Effector CD4-positive, alpha-beta T cell (primary cell): ENCODE results near the gene PITPNC1.
"Not testable (repeated sequence)": the region's sequence is repeated elsewhere in the genome, so short reads cannot be mapped to it uniquely, and the experiment has no call there.

Source experiments
- DNase-seq: peaks from one replicate; pipeline ENCODE4 v3.0.0-alpha.2; 2020

Gene PITPNC1

DNA sequence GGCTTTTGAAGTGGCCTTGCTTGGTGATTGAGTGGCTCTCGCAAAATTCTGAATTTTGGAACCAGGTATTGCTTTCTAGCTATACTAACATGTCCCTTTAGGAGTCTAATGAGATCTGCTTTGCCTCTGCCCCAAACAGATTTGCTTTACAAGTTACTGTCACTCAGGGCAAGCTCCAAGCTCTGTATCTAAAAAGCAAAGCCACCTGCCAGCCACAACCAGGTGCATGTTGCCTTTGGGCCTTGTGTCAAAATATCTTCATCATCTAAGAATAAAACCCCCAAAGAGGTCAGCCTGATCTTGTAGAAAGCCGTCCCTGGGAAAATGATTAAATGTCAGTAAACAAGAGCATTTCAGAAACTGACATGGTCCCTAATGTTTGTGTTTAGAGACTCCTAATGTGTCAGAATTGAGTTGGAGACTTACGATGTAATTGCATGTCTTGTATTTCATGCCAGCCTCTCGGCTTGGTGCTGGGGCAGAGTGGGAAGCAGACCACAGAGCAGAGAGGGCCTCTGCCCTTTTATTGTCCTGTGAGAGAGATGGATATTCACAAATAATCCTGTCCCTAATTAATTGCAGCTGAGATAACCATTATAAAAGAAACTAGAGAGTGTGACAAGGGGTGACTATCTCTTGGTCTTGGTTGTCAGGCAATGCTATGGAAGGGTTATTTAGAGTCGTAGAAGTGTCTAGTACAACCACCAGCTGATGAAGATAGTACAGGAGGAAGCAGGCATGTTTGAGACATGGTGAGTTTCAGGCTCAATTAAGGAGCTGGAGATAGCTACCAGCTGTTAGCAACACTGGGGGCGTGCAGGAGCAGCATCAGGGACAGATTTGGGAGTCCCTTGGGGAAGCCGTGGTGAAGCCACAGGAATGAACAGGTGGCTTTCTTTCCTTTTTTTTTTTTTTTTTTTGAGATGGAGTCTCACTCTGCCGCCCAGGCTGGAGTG is 90.7 kb downstream of the PITPNC1 start:
- no peak for DNase-seq

DNA sequence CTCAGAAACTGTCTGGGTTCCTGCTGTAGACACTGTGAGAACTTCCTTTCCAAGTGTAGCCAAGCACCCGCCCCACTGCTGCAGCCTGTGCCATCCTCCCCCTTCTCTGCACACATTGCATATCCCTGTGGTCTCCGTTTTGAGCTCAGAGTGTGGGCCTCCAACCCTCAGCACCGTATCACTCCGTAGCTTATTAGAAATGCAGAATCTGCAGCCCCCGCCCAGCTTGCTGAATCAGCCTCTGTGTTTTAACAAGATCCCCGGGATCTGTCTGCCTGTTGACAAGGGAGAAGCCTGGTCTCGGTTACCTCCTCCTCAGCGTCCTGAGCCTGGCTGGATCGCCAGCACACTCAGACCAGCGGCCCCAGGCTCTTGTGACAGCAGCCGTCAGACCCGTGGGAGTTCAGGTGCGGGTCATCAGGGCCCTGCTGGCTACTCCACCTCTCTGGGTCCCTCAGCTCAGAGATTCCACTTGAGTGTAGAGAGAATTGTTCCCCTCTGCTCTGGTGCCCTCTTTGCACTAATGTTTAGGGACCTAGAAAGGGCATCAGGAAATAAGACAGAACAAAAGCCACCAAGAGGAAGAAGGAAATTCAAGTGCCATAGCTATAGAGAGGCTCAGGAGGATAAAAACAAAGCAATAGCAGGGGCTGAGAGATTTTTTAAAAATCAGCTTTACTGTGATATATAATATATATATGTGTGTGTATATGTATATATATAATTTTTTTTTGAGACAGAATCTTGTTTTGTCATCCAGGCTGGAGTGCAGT is 92.3 kb downstream of the PITPNC1 start:
- peak; percentile 11 for DNase-seq

DNA sequence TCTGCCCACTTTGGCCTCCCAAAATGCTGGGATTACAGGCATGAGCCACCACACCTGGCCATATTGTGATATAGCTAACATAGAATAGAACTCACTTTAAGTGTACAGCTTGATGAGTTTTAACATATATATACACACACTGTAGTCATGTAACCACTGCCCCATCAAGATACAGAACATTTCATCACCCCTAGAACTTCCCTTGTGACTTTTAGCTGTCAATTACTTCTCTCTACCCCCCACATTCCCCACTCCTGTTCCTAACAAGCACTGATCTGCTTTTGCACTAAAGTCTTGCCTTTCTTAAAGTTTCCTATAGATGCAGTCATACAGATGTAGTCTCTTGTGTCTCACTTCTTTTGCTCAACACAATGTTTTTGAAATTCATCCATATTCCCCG is 93.1 kb downstream of the PITPNC1 start:
- DNase-seq, result no peak

DNA sequence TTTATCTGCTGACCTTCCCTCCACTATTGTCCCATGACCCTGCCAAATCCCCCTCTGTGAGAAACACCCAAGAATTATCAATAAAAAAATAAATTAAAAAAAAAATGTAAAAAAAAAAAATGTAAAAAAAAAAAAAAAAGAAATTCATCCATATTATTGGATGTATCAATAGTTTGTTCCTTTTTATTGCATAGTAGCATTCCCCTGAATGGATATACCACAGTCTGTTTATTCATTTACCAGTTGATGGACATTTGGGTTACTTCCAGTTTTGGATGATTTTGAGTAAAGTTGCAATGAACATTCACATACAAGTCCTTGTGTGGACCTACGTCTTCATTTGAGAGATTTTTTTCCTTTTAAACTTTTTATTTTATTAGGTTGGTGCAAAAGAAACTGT is 94.0 kb downstream of the PITPNC1 start:
- DNase-seq, result no peak

DNA sequence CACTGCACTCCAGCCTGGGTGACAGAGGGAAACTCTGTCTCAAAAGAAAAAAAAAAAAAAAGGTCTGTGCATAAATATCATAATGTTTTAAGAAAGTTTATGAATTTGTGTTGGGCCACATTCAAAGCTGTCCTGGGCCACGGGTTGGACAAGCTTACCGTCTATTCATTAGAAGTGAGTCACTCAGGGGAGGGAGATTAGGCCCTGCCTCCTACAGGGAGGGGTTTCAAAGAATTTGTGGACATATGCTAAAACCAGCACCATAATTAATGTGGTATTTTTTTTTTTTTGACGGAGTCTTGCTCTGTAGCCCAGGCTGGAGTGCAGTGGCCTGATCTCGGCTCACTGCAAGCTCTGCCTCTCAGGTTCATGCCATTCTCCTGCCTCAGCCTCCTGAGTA is 95.5 kb downstream of the PITPNC1 start:
- not testable (repeated sequence) for DNase-seq

DNA sequence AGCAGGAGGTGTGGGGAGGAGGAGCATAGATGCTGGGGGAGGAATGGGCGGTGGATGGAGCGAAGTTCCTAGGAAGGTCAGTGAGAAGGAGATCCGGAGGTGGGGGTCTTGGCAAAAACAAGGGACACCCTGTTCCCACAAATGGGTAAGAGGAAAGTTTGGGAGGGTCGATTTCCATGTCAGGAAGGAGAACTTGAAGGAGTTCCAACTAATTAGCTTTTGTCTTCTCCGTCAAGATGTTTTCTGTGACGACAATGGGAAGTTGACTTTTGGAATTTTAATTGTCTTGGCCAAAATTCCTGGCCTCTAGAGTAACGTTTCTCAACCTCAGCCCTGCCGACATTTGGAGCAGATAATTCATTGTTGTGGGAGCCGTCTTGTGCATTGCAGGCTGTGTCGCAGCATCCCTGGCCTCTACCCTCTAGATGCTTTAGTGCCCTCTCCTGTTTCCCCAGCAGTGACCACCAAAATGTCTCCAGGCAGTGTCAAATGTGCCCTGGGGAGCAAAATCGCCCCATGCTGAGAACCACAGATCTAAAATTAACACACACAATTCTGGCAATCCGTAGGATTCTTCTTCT is 97.1 kb downstream of the PITPNC1 start:
- no peak for DNase-seq

DNA sequence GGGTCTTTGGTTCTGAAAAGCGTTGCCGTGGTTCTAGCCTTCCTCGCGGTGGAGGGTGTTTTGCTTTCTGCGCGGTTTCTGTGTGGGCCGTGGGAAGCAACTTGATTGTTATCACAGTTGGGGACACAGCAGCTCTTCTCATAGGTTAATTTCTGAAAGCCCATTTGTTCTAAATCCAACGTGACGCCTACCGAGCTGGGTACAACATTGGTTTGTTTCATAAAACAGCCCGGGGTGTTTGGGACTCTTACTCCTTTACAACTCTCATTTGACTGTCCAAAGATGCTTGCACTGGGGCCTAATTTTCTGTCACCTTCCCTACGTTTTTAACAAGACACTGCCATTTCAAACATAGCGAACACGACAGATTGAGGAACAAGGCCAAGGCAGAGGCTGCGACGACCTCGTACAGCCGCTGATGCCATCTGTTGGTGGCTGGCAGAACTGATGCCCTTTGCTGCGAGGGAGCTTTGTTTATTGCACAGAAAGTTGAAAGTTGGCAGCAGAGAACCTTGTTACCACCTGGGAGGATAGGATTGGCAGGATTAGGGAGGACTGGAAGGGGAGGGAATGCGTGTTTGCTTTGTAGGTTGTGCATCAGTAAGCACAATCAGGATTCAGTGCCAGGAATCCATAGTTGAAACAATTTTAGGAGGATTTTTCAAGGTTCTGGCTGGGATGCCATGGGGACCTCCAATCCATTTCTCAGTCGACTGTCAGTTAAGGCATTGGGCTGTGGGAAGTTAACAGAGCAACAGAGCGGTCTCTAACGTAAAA is 98.3 kb downstream of the PITPNC1 start:
- peak; percentile 82 for DNase-seq

DNA sequence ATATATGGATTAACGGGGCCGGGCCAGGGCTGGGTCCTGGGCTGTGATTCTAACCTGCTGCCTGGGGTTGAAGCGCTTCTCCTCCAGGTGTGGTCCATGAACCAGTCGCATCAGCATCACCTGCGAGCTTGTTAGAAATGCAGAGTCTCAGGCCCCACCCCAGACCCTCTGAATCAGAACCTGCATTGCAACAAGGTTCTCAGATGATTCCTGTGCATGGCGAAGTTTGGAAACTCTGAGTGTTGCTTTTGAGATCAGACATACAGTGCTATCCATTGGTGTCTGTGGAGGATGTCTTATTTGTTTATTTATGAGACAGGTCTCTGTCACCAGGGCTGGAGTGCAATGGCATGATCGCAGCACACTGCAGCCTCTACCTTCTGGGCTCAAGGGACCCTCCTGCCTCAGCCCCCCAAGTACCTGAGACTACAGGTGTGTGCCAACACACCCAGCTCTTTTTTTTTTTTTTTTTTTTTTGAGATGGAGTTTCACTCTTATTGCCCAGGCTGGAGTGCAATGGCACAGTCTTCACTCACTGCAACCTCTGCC is 99.8 kb downstream of the PITPNC1 start:
- no peak for DNase-seq

DNA sequence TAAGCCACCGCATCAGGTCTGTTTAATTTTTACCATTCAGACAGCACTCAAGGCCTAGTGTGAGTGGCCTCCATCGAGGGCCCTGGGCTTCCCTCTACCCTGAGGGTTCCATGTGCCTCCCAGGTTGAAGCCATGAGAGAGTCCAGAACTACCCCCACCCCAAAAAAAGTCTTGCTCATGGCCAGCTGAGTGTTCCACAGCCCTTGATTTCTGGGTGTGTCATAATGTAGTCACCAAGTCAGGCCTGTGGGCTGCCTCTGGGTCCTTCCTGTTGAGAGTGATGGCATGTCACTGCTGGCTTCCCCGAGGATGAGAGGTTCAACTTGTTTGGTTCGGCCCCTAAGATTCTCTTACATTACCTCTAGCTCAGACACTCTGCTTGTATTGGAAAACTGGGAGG is 100.6 kb downstream of the PITPNC1 start:
- peak; percentile 36 for DNase-seq

DNA sequence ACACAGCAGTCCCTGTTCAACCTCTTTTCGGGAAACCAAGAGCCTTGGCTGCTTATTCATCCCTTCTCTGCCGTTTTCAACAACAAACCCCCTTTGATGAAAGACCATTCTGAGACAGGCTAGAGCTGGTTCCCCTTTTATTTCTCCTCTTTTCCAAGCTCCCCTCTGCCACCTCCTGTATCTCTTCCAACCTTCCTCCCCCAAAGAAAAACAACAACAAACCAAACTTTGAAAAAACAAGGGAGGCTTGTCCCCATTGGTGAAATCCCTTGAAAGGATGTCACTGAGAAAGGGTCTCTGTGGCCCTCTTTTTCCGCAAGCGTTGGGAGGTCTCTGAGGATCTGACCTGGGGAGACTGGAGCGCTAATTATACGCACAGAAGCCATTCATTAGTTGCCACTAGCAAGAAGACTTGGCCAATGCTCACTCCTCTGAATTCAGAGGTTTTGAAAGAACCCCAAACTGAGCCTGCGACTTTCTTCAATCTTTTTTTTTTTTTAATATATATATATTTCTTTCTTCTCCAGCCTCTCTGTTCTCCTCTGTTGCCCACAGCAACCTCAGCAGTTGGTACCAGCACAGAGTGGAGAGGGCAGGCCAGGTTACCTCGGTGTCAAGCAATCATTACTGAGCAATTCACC is 101.4 kb downstream of the PITPNC1 start:
- no peak for DNase-seq

DNA sequence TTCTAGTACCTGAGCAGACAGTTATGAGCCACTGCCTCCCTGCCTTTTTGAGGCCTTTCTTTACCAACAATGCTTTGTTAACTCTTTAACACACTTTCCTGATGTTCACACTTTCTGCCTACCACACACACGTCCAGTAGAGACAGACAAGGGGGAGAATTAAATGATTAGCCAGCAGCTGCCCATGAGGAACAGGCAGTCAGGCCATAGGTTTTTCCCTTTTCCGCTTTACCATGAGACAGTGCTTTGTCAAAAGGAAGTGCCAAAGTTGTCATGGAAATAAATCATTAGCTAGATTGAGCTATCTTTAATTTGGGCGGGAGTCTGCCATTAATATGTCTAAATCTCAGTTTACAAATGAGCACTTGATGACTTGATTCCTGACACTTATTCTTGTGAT is 102.1 kb downstream of the PITPNC1 start:
- DNase-seq, result no peak

DNA sequence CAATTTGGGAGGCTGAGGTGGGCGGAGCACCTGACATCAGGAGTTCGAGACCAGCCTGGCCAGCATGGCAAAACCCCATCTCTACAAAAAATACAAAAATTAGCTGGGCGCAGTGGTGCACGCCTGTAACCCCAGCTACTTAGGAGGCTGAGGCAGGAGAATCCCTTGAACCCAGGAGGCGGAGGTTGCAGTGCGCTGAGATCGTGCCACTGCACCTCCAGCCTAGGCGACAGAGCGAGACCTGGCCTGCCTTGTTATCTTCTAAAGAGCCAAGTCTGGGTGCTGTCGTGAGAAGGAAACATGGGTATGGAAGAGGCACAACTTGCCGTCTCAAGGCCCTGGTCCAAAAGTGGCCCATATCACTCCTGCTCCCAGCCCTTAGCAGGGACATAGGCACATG is 103.9 kb downstream of the PITPNC1 start:
- not testable (repeated sequence) for DNase-seq

DNA sequence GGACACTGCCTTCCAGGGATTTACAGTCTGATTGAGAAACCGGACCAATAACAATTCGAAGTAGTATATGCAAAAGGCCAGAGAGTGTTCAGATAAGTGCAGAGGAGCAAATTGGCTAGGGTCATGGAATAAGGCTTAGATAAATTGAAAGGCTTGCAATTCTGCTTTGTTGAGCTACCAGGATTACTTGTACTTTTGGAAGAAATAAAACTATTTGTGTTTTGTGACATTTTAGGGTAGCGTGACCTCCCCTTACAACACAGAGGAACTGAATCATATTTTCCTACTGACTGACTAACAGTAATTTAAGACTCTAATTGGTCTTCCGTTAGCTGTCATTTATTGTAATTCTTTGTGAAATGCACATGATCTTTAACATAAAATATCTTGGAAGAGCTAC is 104.7 kb downstream of the PITPNC1 start:
- DNase-seq, result no peak

DNA sequence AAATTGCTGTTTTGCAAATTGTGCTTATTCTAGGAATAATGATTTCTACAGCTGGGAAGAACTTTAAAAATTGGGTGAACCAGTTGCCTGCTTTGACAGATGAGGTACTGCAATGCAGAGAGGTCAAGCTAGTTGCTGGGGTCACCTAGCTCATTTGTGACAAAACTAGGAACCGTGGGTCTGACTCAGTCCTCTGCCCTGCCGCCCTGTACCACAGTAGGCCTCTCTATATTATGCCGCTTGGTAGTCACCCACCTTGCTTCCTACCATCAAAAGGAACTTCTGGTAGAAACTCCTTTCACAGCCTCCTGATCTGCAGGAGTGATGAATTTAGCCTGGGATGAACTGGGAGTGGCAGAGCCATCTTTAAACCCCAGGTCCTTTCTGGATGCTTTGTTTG is 105.7 kb downstream of the PITPNC1 start:
- no peak for DNase-seq

DNA sequence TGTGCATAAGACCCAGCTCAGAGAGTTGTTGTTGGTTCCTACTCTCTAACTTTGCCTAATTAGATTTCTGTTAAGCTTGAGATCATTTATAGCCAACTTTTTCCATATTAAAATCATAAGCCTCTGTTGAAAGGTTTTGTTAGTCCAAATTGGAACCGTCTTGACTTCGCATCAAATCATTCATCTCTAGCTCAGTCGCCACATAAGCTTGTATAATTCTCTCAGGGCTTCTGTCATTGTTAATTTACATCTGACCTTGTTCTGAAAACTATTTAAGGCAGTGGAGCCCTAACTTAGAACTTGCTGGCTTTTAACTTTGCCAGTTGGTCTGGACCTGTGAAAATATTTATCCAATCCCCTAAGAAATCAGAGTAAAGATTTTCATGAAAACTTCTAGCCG is 107.2 kb downstream of the PITPNC1 start:
- no peak for DNase-seq

DNA sequence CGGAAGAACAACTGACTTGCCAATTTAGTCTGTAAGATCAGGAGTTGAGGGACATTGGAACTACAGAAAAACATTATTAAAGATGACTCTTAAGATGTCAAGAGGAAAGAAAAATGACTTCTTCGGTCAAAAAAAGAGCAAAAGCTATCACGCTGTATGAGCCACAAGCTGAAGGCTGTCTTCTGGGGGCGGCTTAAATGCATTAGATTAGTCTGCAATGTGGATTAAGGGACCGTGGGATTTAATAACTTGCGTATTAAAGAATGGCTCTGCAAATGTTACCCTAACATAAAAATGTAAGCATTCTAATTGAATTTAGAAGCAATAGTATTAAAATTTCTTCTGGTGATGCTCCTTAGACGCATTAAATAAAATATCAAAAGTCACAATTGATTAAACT is 108.6 kb downstream of the PITPNC1 start:
- DNase-seq, result no peak

DNA sequence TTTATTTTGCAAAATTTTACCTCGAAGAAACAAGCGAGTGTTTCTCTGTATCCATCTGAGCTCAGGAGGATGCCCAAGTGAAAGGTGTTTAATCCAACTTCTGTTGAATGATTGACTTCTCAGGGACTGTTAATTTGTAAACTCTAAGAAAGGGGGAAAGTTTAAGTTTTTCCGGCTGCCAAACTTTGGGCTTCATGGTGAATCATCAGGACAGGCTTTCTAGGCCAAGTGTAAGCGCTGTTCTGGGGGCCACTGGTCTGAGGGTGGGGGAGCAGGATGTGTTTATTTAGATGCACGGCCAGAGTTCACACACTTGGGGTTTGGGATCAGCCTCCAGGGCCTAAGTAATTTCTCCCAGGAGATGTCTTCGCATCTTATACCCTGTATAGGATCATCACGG is 110.4 kb downstream of the PITPNC1 start:
- no peak for DNase-seq

DNA sequence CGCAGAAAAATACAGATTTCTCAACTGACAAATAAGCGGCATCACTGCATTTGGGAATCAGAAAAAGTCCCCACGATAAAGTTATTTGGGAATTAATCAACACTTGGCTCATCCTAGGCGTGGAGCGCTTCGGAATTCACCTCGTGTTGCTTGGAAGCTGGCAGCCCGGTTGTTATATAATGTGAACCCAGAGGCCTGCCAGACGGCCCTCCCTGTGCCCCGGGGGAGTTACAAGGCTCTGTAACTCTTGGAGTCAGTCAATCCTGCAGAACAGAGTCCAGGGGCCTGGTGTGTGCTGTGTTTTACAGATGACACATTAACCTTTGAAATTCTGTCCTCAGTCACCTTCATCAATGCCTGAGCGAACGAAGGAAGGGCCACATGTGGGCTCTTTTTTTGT is 111.1 kb downstream of the PITPNC1 start:
- DNase-seq, result no peak

DNA sequence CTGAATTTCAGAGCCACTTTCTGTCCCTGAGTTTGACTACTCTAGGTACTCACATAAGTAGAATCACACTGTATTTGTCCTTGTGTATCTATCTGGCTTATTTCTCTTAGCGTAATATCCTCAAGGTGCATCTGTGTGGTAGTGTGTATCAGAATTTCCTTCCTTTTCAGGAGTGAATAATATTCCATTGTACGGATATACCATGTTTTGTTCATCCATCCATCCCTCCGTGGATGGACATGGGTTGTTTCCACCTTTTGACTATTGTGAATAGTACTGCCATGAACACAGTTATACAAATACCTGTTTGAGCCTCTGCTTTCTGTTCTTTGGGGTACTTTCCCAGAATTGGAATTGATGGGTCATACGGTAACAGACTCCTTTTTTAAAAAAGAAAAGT is 111.7 kb downstream of the PITPNC1 start:
- no peak for DNase-seq

DNA sequence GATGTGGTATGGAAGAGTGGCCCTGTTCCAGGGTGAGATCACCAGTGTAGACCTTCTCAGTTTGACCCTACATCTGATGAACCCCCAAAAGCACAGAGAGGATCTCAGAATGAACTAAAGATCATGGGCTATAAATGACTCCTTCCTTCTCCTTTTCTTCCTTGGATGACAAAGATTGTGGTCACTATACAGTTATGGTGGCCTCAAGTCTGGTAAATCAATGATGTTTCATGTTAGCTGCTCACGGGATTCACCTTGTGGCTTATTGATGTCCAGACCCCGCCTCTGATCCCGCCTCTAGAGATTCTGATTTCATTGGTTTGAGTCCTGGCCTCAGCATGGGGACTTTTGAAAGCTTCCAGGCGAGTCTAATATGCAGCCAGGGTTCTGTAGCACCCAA is 112.2 kb downstream of the PITPNC1 start:
- DNase-seq, result no peak

DNA sequence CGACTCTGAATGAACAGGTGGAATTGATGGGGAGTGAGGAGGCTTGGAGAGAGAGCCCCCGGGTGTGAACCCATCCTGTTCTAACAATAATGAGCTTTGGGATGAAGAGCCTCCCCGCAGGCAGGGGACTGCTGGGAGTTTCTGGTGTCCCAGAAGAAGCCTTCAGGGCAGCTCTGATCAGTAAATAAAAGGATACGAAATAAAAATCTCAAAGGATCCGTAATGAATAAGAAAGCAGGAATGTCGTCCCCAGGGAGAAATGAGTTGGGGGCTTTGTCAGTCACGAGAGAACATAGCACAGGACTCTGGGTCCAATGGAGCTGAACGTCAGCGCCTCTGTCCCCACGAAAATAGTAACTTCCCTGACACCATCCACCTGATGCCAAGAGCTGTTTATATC is 113.4 kb downstream of the PITPNC1 start:
- DNase-seq, result no peak
